ENCODE results near the gene TPM1. TPM values are rescaled to one million over a fixed set of nuclear protein-coding genes. Genes with fewer than 3 reads are reported as not detected.

Gene TPM1
- total RNA-seq, 1 experiment from 2014 or later, result 421 TPM

- H3K27me3 Mint-ChIP-seq (ENCODE audit: low read depth), result no peaks in the 10 kb centered on the region
- TF ChIP-seq ZNF425 (CRISPR knock-in tag; conservative IDR thresholded peaks at IDR 0.05) (peak; percentile 68; the same call in 1 of the 2 replicates), CDX4 (CRISPR knock-in tag; IDR thresholded peaks at IDR 0.05; ENCODE audit: borderline replicate concordance) (peak; percentile 10; the same call in 1 of the 2 replicates), MXD4 (CRISPR knock-in tag; IDR thresholded peaks at IDR 0.05; ENCODE audit: borderline replicate concordance) (no peak), FOXK1 (CRISPR knock-in tag; IDR thresholded peaks at IDR 0.05) (no peak), PRRX2 (CRISPR knock-in tag; IDR thresholded peaks at IDR 0.05) (0 out of 2 replicates have a peak, but pooled peaks have one; percentile 8), PREB (CRISPR knock-in tag; IDR thresholded peaks at IDR 0.05; ENCODE audit: borderline replicate concordance) (no peak), SMAD3 (CRISPR knock-in tag; IDR thresholded peaks at IDR 0.05; ENCODE audit: borderline replicate concordance) (no peak), TEAD4 (CRISPR knock-in tag; IDR thresholded peaks at IDR 0.05) (no peak), ATF3 (CRISPR knock-in tag; conservative IDR thresholded peaks at IDR 0.05) (no peak), E2F1 (CRISPR knock-in tag; IDR thresholded peaks at IDR 0.05) (no peak), E2F4 (CRISPR knock-in tag; IDR thresholded peaks at IDR 0.05; ENCODE audit: borderline replicate concordance, low read depth) (no peak), PRDM15 (CRISPR knock-in tag; IDR thresholded peaks at IDR 0.05) (no peak), AR (CRISPR knock-in tag; IDR thresholded peaks at IDR 0.05) (0 out of 2 replicates have a peak, but pooled peaks have one; percentile 7), ATF1 (CRISPR knock-in tag; IDR thresholded peaks at IDR 0.05) (no peak), TP53 (CRISPR knock-in tag; IDR thresholded peaks at IDR 0.05) (no peak), CBFB (CRISPR knock-in tag; IDR thresholded peaks at IDR 0.05; ENCODE audit: low read depth) (no peak), USF2 (CRISPR knock-in tag; IDR thresholded peaks at IDR 0.05) (no peak)
- peaks cover 57% of the 10 kb centered on the region for H3K4me1 Mint-ChIP-seq
- CTCF ChIA-PET, result interaction anchor here (1.7 kb wide), 1 partner anchor 48 kb away, joined by 6 read pairs; no protein-coding TSS in a partner anchor
- H3K4me3 Mint-ChIP-seq, result no peak overlapping the region
- POLR2A ChIA-PET, result interaction anchor here (0.6 to 1.1 kb wide), 6 partner anchors 8 to 137 kb away, joined by 3 to 4 read pairs (median 3); partner anchors contain the start of gene RAB8B
- H3K27ac Mint-ChIP-seq, result peak overlapping the region; percentile 61; the same call in 1 of the 2 replicates
- no peaks in the 10 kb centered on the region for H3K9me3 Mint-ChIP-seq
- ATAC-seq, result no peak
- no peak for DNase-seq (ENCODE audit: low spot score)
- peaks cover 66% of the 10 kb centered on the region for H3K36me3 Mint-ChIP-seq
Measured at GRCh38 chr15:63052077-63052841, 9.7 kb downstream of the TPM1 start.
